Stomach smooth muscle (tissue), 2 donors: Measurements from ENCODE around the gene ARL6.
A peak's percentile ranks its signal among the peaks of the same experiment; 100 is the strongest.

Source experiments
- H3K27ac ChIP-seq: one replicate; pipeline ENCODE4 v1.7.0; 2013; ENCODE audit warnings: mild to moderate bottlenecking, low read length, inconsistent platforms
- H3K27me3 ChIP-seq, 2 donors: one replicate each; pipeline ENCODE4 v1.7.0; 2013; ENCODE audit warnings: low read length in 2 of 2; ENCODE audit not compliant: insufficient read depth in 2 of 2, control insufficient read depth in 1 of 2
- H3K36me3 ChIP-seq, 2 donors: one replicate each; pipeline ENCODE4 v1.7.0; 2013; ENCODE audit warnings: low read length in 2 of 2; ENCODE audit not compliant: control insufficient read depth in 2 of 2, insufficient read depth in 2 of 2
- H3K4me1 ChIP-seq: one replicate; pipeline ENCODE4 v1.7.0; 2013; ENCODE audit warnings: low read length; ENCODE audit not compliant: control insufficient read depth, insufficient read depth
- H3K4me3 ChIP-seq, 2 donors: one replicate each; pipeline ENCODE4 v1.7.0; 2013; ENCODE audit warnings: low read length in 2 of 2
- H3K9ac ChIP-seq, 2 donors: one replicate each; pipeline ENCODE4 v1.7.0; 2013; ENCODE audit warnings: low read length in 2 of 2, mild to moderate bottlenecking in 1 of 2
- H3K9me3 ChIP-seq, 2 donors: one replicate each; pipeline ENCODE4 v1.7.0; 2013; ENCODE audit warnings: low read length in 2 of 2; ENCODE audit not compliant: control insufficient read depth in 2 of 2
- donor health status: healthy.
- donor health status: Pancreatic carcinoma.

The ARL6 gene

DNA sequence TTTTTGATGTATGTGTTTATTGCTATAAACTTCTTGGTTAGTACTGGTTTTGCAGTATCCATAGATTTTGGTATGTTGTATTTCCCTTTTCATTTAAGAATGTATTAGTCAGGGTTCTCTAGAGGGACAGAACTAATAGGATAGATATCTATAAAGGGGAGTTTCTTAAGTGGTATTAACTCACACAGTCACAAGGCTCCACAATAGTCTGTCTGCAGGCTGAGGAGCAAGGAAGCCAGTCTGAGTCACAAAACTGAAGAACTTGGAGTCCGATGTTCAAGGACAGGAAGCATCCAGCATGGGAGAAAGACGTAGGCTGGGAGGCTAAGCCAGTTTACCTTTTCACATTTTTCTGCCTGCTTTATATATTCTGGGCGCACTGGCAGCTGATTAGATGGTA lies 8.4 kb downstream of the ARL6 start:
- Histone ChIP-seq H3K4me1 (no peaks in the 10 kb centered on the region), H3K9ac (no peak overlapping the region), H3K27ac (no peak overlapping the region), H3K9me3 (no peaks in the 10 kb centered on the region), H3K4me3 (no peak overlapping the region), H3K36me3 (peaks cover 2 to 13% of the 10 kb centered on the region in 2 donors), H3K27me3 (no peaks in the 10 kb centered on the region)

DNA sequence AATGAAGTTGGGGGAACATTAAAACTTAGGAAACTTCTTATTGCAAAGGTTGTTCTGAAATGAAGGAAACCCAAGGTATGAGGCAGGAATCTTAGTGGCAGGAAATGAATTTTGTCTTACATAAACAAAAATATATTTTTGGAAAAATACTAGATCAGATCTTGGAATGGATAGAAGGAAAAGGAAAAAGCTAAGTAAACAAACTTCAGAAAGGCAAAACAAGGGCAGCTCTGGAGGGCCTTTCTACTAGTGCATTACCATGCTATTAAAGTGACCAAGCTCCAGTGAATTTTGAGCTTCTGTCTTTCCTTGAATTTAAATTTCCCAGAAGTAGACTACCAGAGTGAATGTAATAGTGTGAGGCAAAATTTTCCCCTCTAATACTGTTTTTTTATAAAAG lies 13.6 kb downstream of the ARL6 start:
- Histone ChIP-seq H3K9ac (no peak overlapping the region), H3K4me1 (no peaks in the 10 kb centered on the region), H3K27ac (no peak overlapping the region), H3K36me3 (peaks cover 2% of the 10 kb centered on the region in 2 donors), H3K9me3 (no peaks in the 10 kb centered on the region), H3K4me3 (no peak overlapping the region), H3K27me3 (no peaks in the 10 kb centered on the region)

DNA sequence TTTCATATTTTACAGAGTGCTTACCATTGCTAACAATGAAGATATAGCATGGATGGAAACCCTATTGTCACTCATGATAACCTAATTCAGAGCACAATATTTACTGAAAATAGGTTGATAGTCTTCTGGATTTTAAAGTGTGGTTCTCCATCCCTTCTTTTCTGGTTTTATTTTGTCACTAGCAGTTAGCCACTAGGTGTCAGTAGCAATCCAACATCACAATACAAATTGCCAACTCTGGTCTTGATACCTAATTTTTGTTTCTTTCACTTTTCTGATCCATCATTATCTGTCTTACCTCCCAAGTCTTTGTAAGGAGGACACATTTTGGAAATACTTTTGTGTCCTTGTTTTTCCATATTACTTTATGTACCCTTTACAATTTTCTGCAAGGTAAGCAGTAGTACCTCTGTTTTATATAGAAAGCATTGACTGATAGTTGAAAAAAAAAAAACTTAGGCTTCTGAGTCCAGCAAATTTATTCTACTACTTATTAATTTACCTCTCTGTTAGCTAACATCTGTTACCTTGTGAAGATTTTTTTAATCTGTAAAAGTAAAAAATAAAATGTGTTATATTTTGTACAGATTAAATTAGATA lies 29.0 kb downstream of the ARL6 start:
- Histone ChIP-seq H3K4me3 (no peak overlapping the region), H3K36me3 (no peaks in the 10 kb centered on the region), H3K27ac (no peak overlapping the region), H3K9me3 (no peaks in the 10 kb centered on the region), H3K27me3 (no peaks in the 10 kb centered on the region), H3K4me1 (no peaks in the 10 kb centered on the region), H3K9ac (no peak overlapping the region)

DNA sequence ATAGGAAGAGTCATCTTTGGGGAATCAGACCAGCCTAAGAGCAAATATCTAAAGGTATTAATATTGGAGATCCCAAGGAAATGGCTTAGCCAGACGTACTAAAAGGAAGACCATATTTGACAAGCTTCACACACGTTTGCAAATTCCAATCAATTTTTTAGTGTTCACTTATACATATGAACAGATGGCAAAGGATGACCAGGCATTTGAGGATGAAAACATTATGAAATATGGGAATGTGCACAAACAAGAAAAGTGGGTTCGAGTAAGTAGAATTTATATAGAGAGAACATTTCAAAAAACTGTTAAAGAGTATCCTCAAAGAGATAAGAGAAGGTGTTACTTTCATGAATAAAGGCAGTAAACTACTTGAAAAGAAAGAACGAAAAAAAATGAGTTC lies 31.4 kb downstream of the ARL6 start:
- Histone ChIP-seq H3K27ac (no peak overlapping the region), H3K27me3 (no peaks in the 10 kb centered on the region), H3K36me3 (no peaks in the 10 kb centered on the region), H3K9me3 (no peaks in the 10 kb centered on the region), H3K9ac (no peak overlapping the region), H3K4me3 (no peak overlapping the region), H3K4me1 (no peaks in the 10 kb centered on the region)

DNA sequence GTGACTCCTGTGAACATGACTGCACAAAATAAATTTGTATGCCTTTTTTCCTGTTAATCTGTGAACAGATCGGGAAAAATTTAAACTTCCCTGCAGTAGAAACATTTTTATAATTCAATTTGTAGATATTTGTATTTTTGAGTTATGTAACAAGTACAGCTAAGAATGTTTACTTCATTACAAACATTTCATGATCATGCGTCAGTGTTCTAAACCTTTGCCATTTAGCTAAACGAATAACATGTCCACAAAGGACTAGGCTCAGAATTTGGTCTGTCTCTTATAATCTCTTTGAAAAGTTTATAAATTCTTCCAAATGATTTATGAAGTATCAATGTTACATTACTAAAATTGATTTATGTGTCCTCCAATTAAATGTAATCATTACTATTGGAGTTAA lies 39.9 kb downstream of the ARL6 start:
- no peak overlapping the region for H3K4me3 ChIP-seq
- H3K4me1 ChIP-seq: no peaks in the 10 kb centered on the region
- H3K27ac ChIP-seq: no peak overlapping the region
- H3K9me3 ChIP-seq: no peaks in the 10 kb centered on the region
- H3K9ac ChIP-seq: no peak overlapping the region
- no peaks in the 10 kb centered on the region for H3K27me3 ChIP-seq
- H3K36me3 ChIP-seq: no peaks in the 10 kb centered on the region

DNA sequence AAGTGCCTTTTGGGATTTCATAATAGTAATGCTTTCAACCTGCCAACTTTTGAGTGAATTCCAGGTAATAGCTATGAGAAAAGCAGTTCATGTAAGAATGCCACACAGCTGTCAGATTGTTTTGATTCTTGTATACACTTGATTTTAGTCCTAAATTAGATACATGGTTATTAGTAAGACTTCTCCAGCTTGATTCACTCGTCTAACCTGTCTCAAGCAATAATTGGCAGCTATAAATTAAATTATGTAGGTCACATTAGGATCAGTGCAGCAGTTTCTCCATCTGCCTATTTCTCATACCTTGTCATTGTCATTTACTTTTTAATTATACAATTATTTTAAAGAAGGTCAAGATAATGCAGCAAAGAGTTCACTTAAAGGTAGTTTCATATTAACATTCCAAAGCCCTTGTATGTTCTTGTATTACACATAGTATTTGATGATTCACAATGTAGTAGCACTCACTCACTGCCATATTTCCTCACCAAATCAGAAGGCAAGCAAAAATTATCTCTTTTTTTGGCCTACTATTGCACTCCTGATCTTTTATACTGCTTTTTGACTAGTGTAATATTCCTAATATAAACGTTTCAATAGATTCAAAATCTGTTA lies 46.3 kb downstream of the ARL6 start:
- H3K36me3 ChIP-seq: no peaks in the 10 kb centered on the region
- no peaks in the 10 kb centered on the region for H3K4me1 ChIP-seq
- no peak overlapping the region for H3K27ac ChIP-seq
- no peaks in the 10 kb centered on the region for H3K27me3 ChIP-seq
- no peak overlapping the region for H3K4me3 ChIP-seq
- H3K9me3 ChIP-seq: no peaks in the 10 kb centered on the region
- H3K9ac ChIP-seq: no peak overlapping the region

DNA sequence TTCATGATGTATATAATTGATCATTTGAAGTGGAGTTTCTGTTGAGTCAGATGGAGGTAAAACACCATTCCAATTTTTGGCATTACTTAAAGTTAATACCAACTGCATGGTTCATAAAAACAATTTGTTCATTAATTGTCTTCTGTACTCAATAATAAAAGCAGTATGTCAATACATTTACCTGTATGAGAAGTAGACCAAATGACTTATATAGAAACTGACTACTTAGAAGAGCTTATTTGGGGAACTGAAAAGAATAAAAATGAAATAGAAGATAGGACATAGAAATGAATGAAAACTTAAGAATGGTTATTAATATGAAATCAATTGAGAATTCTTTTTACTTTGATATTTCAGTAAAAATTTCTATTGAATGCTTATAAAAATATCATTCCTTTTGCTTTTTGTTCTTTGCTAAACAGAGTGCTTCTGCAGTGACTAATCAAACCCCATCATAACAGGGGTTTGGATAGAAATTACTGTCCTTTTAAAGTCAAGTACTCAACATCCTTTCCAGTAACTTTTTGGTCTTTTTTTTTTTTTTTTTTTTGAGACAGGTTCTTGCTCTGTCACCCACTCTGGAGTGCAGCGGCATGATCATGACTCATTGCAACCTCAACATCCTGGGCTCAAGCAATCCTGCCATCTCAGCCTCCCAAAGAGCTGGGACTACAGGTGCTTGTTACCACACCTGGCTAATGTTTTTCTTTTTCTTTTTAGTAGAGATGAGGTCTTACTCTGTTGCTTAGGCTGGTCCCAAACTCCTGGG lies 50.8 kb downstream of the ARL6 start:
- H3K9ac ChIP-seq: no peak overlapping the region
- no peaks in the 10 kb centered on the region for H3K9me3 ChIP-seq
- no peaks in the 10 kb centered on the region for H3K27me3 ChIP-seq
- H3K36me3 ChIP-seq: no peaks in the 10 kb centered on the region
- H3K4me1 ChIP-seq: no peaks in the 10 kb centered on the region
- H3K4me3 ChIP-seq: no peak overlapping the region
- no peak overlapping the region for H3K27ac ChIP-seq

DNA sequence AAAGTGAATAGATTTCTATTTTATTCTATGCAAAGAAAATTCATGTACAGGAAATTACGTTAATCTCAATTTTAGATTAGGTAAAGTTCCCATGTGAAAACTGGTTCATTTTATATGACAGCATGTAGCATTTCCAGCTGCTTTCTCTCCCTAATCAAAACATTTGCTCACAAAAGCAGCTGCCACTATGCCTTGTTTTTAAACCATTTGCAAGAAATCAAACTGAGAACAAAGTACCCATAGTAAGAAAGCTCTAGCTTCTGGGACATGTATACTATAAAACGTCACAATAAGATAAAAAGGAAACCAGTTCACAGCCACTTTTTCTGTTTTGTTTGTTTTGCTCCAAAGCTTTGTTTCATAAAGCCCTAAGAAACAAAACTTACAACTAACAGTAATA lies 52.3 kb downstream of the ARL6 start:
- Histone ChIP-seq H3K27ac (no peak overlapping the region), H3K4me1 (peaks cover 7% of the 10 kb centered on the region), H3K9ac (no peak overlapping the region), H3K4me3 (no peak overlapping the region), H3K27me3 (no peaks in the 10 kb centered on the region), H3K9me3 (no peaks in the 10 kb centered on the region), H3K36me3 (no peaks in the 10 kb centered on the region)

DNA sequence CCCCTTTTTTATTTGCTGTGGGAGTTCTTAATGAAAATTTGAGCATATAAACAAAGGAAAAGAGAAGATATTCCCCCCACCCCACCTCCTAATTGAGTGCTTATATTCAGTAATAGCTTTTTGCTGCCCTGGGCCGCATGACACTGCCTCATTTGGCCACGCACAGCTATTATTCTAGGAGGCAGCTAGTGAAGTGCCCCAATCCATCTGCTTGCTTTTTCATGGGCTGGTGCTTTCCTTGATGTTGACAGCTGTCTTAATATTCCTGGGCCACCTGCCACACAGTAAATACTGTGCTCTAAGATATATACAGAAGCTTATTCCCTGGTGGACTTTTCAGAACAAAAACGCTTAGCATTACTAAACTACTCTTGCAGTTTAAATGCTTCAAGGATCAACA lies 53.4 kb downstream of the ARL6 start:
- H3K27me3 ChIP-seq: no peaks in the 10 kb centered on the region
- no peak overlapping the region for H3K27ac ChIP-seq
- H3K4me3 ChIP-seq: no peak overlapping the region
- no peak overlapping the region for H3K9ac ChIP-seq
- H3K9me3 ChIP-seq: no peaks in the 10 kb centered on the region
- peaks cover 7% of the 10 kb centered on the region for H3K4me1 ChIP-seq
- H3K36me3 ChIP-seq: no peaks in the 10 kb centered on the region

DNA sequence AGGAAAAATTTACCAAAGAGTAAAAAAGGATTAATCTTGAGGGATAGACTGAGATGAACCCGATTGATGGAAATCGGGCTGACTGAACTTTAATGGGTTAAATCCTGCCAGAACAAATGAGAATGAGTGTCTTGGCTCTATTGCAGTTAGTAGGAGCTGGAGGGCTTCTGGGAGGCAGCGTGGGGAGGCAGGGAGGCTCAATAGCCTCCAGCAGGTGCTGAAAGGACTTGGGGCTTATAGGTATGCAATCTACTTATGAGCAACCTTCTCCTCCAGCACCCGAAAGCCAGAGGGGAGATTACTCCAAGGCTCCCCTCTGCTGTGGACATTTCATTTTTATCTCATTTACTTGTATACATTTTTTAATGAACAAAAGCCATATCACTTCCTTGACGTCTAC lies 56.2 kb downstream of the ARL6 start:
- Histone ChIP-seq H3K36me3 (no peaks in the 10 kb centered on the region), H3K4me1 (peaks cover 7% of the 10 kb centered on the region), H3K27me3 (no peaks in the 10 kb centered on the region), H3K9ac (peak overlapping the region in 1 of 2 donors; percentile 74), H3K4me3 (peak overlapping the region in 1 of 2 donors; percentile 92), H3K27ac (no peak overlapping the region), H3K9me3 (no peaks in the 10 kb centered on the region)

DNA sequence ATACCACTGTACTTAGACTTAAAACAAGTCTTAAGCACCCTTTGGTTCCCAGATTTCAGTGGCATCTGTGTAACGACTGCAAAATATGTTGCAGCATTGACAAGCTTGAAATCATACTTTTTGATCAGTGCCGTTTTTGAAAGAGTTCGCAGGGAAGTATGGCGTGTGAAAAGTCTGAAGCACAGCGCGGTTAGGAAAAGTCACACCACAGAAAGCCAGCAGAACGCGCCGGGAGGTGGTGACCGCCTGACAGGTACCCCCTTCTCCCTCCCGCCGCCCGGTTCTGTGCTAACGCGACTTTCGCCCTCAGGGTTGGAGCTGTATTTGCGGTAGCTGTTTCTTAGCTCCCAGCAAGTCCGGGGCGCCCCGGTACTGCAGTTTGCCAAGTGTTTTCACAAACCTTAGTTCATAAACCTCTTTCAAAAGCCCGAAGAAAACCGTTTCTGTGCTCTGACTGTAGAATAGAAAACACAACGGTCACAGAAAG lies 56.8 kb downstream of the ARL6 start:
- Histone ChIP-seq H3K4me1 (peaks cover 7% of the 10 kb centered on the region), H3K9ac (peak overlapping the region; percentile 74 to 80), H3K27me3 (no peaks in the 10 kb centered on the region), H3K27ac (peak overlapping the region; percentile 77), H3K4me3 (peak overlapping the region; percentile 86 to 92), H3K9me3 (no peaks in the 10 kb centered on the region), H3K36me3 (no peaks in the 10 kb centered on the region)
